ENCODE results near the gene TMEM267.
"Not testable (repeated sequence)": the region's sequence is repeated elsewhere in the genome, so short reads cannot be mapped to it uniquely, and the experiment has no call there.

The TMEM267 gene

GRCh38 chr5:43441575-43441974 is 42.1 kb downstream of the TMEM267 start:
- DNase-seq: not testable (repeated sequence)

- no peak for DNase-seq
Measured at GRCh38 chr5:43437062-43437660, 46.5 kb downstream of the TMEM267 start.

- DNase-seq: no peak
Measured at GRCh38 chr5:43433382-43433781, 50.3 kb downstream of the TMEM267 start.

- DNase-seq: no peak
Measured at GRCh38 chr5:43432486-43433375, 50.9 kb downstream of the TMEM267 start.

GRCh38 chr5:43429706-43430105 is 54.0 kb downstream of the TMEM267 start:
- DNase-seq: no peak

GRCh38 chr5:43429016-43429415 is 54.6 kb downstream of the TMEM267 start:
- DNase-seq: no peak

GRCh38 chr5:43427306-43427705 is 56.4 kb downstream of the TMEM267 start:
- no peak for DNase-seq

- no peak for DNase-seq
Measured at GRCh38 chr5:43425983-43426382, 57.7 kb downstream of the TMEM267 start.

- DNase-seq: not testable (repeated sequence)
Measured at GRCh38 chr5:43423086-43423485, 60.6 kb downstream of the TMEM267 start.

- DNase-seq: no peak
Measured at GRCh38 chr5:43422143-43422542, 61.5 kb downstream of the TMEM267 start.

- no peak for DNase-seq
Measured at GRCh38 chr5:43421450-43422133, 62.1 kb downstream of the TMEM267 start.

GRCh38 chr5:43420241-43420640 is 63.4 kb downstream of the TMEM267 start:
- DNase-seq: no peak

GRCh38 chr5:43418561-43418960 is 65.1 kb downstream of the TMEM267 start:
- no peak for DNase-seq

GRCh38 chr5:43416803-43417394 is 66.8 kb downstream of the TMEM267 start:
- no peak for DNase-seq

GRCh38 chr5:43415935-43416802 is 67.5 kb downstream of the TMEM267 start:
- no peak for DNase-seq

- DNase-seq: no peak
Measured at GRCh38 chr5:43413966-43414365, 69.7 kb downstream of the TMEM267 start.

- DNase-seq: no peak
Measured at GRCh38 chr5:43412644-43413043, 71.0 kb downstream of the TMEM267 start.

- DNase-seq: no peak
Measured at GRCh38 chr5:43412156-43412555, 71.5 kb downstream of the TMEM267 start, which contains the start of gene CCL28. CCL28 (minus strand) TSS chr5:43412391; CDS start chr5:43412316, 75 bp downstream.

- DNase-seq: no peak
Measured at GRCh38 chr5:43411495-43411894, 72.2 kb downstream of the TMEM267 start.

- DNase-seq: no peak
Measured at GRCh38 chr5:43410414-43410813, 73.3 kb downstream of the TMEM267 start.

- DNase-seq: no peak
Measured at GRCh38 chr5:43409809-43410271, 73.8 kb downstream of the TMEM267 start.

GRCh38 chr5:43402524-43403066 is 81.1 kb downstream of the TMEM267 start:
- DNase-seq: not testable (repeated sequence)

All from bone marrow (tissue), 2 donors.